Activated CD4-positive, alpha-beta T cell treated with anti-CD3 and anti-CD28 coated beads, Interleukin-2, amount 10 ng/mL, durations not matched to agents 7 days and 5 days (primary cell): ENCODE results near the gene SKIDA1. TPM values are rescaled to one million over a fixed set of nuclear protein-coding genes. Genes with fewer than 3 reads are reported as not detected.

Experiments
- CTCF ChIA-PET: fragments of 350-600 bp; sonication (Branson Sonifier 250); formaldehyde crosslinking; loops from one replicate; lab custom pipeline; 2021; ENCODE audit warnings: antibody characterized with exemption; lab: Charles Lee
- POLR2A ChIA-PET: fragments of 350-600 bp; sonication (Branson Sonifier 250); formaldehyde crosslinking; loops from one replicate; lab custom pipeline; 2021; ENCODE audit warnings: antibody characterized with exemption; lab: Charles Lee
- DNase-seq: peaks from one replicate; pipeline ENCODE4 v3.0.0-alpha.2; 2020
- H3K27ac Mint-ChIP-seq: one replicate; pipeline ENCODE4 v1.8.0; 2021; ENCODE audit warnings: mild to moderate bottlenecking, moderate library complexity, mixed read lengths
- H3K27me3 Mint-ChIP-seq: one replicate; pipeline ENCODE4 v1.8.0; 2021; ENCODE audit warnings: mixed read lengths
- H3K36me3 Mint-ChIP-seq: one replicate; pipeline ENCODE4 v1.8.0; 2021; ENCODE audit warnings: low read depth, mixed read lengths
- H3K4me1 Mint-ChIP-seq: one replicate; pipeline ENCODE4 v1.8.0; 2021; ENCODE audit warnings: mixed read lengths
- H3K4me3 Mint-ChIP-seq: one replicate; pipeline ENCODE4 v1.8.0; 2021; ENCODE audit warnings: mild to moderate bottlenecking, moderate library complexity, mixed read lengths
- H3K9me3 Mint-ChIP-seq: one replicate; pipeline ENCODE4 v1.8.0; 2021; ENCODE audit warnings: mixed read lengths
- total RNA-seq, 2 experiments: library from RNA; stranded (reverse); gene quantifications; one replicate each; pipeline ENCODE4 v1.2.3, GENCODE V29; 2021

SKIDA1 gene
- total RNA-seq, 2 experiments from 2014 or later, result 0.12 to 0.33 TPM

- DNase-seq, result no peak
- Mint-ChIP-seq H3K27me3 (peaks cover 60% of the 10 kb centered on the region), H3K9me3 (no peaks in the 10 kb centered on the region), H3K36me3 (no peaks in the 10 kb centered on the region), H3K27ac (peak overlapping the region; percentile 66), H3K4me3 (peak overlapping the region; percentile 65), H3K4me1 (peaks cover 22% of the 10 kb centered on the region)
- ChIA-PET POLR2A (no interaction called here), CTCF (no interaction called here)
Observed at GRCh38 chr10:21493784-21494183, 31.7 kb downstream of the SKIDA1 start.

- H3K36me3 Mint-ChIP-seq, result no peaks in the 10 kb centered on the region
- ChIA-PET CTCF (interaction anchor here (0.5 to 0.6 kb wide), 3 partner anchors 44 to 966 kb away, joined by 3 read pairs; no protein-coding TSS in a partner anchor), POLR2A (no interaction called here)
- H3K4me3 Mint-ChIP-seq, result no peak overlapping the region
- H3K4me1 Mint-ChIP-seq, result peaks cover 15% of the 10 kb centered on the region
- no peak for DNase-seq
- H3K9me3 Mint-ChIP-seq, result no peaks in the 10 kb centered on the region
- H3K27ac Mint-ChIP-seq, result no peak overlapping the region
- H3K27me3 Mint-ChIP-seq, result peaks cover 54% of the 10 kb centered on the region
Observed at GRCh38 chr10:21492421-21492820, 33.1 kb downstream of the SKIDA1 start.

GRCh38 chr10:21490711-21491105, 34.8 kb downstream of the SKIDA1 start:
- ChIA-PET POLR2A (no interaction called here), CTCF (no interaction called here)
- Mint-ChIP-seq H3K27me3 (peaks cover 50% of the 10 kb centered on the region), H3K9me3 (no peaks in the 10 kb centered on the region), H3K27ac (no peak overlapping the region), H3K4me3 (no peak overlapping the region), H3K4me1 (peaks cover 11% of the 10 kb centered on the region), H3K36me3 (no peaks in the 10 kb centered on the region)
- no peak for DNase-seq

- ChIA-PET CTCF (no interaction called here), POLR2A (no interaction called here)
- peaks cover 7% of the 10 kb centered on the region for H3K4me1 Mint-ChIP-seq
- no peak overlapping the region for H3K27ac Mint-ChIP-seq
- DNase-seq, result no peak
- no peak overlapping the region for H3K4me3 Mint-ChIP-seq
- H3K9me3 Mint-ChIP-seq, result no peaks in the 10 kb centered on the region
- no peaks in the 10 kb centered on the region for H3K36me3 Mint-ChIP-seq
- H3K27me3 Mint-ChIP-seq, result peaks cover 46% of the 10 kb centered on the region
Observed at GRCh38 chr10:21490028-21490710, 35.3 kb downstream of the SKIDA1 start.

- Mint-ChIP-seq H3K4me1 (peaks cover under 1% of the 10 kb centered on the region), H3K27me3 (peaks cover 39% of the 10 kb centered on the region), H3K9me3 (no peaks in the 10 kb centered on the region), H3K27ac (no peak overlapping the region), H3K36me3 (no peaks in the 10 kb centered on the region), H3K4me3 (no peak overlapping the region)
- no peak for DNase-seq
- CTCF ChIA-PET, result interaction anchor here (0.6 to 0.7 kb wide), 2 partner anchors 8 to 645 kb away, joined by 3 read pairs; no protein-coding TSS in a partner anchor
- POLR2A ChIA-PET, result no interaction called here
Observed at GRCh38 chr10:21488957-21489446, 36.5 kb downstream of the SKIDA1 start.

GRCh38 chr10:21488246-21488956, 37.1 kb downstream of the SKIDA1 start:
- DNase-seq, result no peak
- Mint-ChIP-seq H3K4me3 (no peak overlapping the region), H3K27me3 (peaks cover 33% of the 10 kb centered on the region), H3K36me3 (no peaks in the 10 kb centered on the region), H3K9me3 (no peaks in the 10 kb centered on the region), H3K27ac (no peak overlapping the region), H3K4me1 (no peaks in the 10 kb centered on the region)
- POLR2A ChIA-PET, result interaction anchor here (0.7 kb wide), 1 partner anchor 148 kb away, joined by 3 read pairs; no protein-coding TSS in a partner anchor
- CTCF ChIA-PET, result interaction anchor here (0.6 to 3.2 kb wide), 3 partner anchors 8 to 646 kb away, joined by 3 to 13 read pairs (median 3); no protein-coding TSS in a partner anchor

- POLR2A ChIA-PET, result interaction anchor here (0.7 kb wide), 1 partner anchor 149 kb away, joined by 3 read pairs; no protein-coding TSS in a partner anchor
- Mint-ChIP-seq H3K27me3 (peaks cover 26% of the 10 kb centered on the region), H3K9me3 (no peaks in the 10 kb centered on the region), H3K4me1 (no peaks in the 10 kb centered on the region), H3K4me3 (no peak overlapping the region), H3K27ac (no peak overlapping the region), H3K36me3 (no peaks in the 10 kb centered on the region)
- DNase-seq, result no peak
- CTCF ChIA-PET, result interaction anchor here (3.2 kb wide), 1 partner anchor 9 kb away, joined by 13 read pairs; no protein-coding TSS in a partner anchor
Observed at GRCh38 chr10:21487416-21488180, 37.9 kb downstream of the SKIDA1 start.

GRCh38 chr10:21482821-21483220, 42.7 kb downstream of the SKIDA1 start:
- Mint-ChIP-seq H3K9me3 (no peaks in the 10 kb centered on the region), H3K27me3 (peaks cover 4% of the 10 kb centered on the region), H3K27ac (no peak overlapping the region), H3K36me3 (no peaks in the 10 kb centered on the region), H3K4me1 (no peaks in the 10 kb centered on the region), H3K4me3 (no peak overlapping the region)
- no peak for DNase-seq
- ChIA-PET CTCF (no interaction called here), POLR2A (no interaction called here)

- Mint-ChIP-seq H3K4me1 (no peaks in the 10 kb centered on the region), H3K36me3 (no peaks in the 10 kb centered on the region), H3K27me3 (peaks cover 4% of the 10 kb centered on the region), H3K4me3 (no peak overlapping the region), H3K27ac (no peak overlapping the region), H3K9me3 (no peaks in the 10 kb centered on the region)
- ChIA-PET CTCF (interaction anchor here (1.8 kb wide), 1 partner anchor 15 kb away, joined by 5 read pairs; no protein-coding TSS in a partner anchor), POLR2A (no interaction called here)
- DNase-seq, result no peak
Observed at GRCh38 chr10:21481407-21481806, 44.1 kb downstream of the SKIDA1 start.

- no peaks in the 10 kb centered on the region for H3K36me3 Mint-ChIP-seq
- H3K27ac Mint-ChIP-seq, result no peak overlapping the region
- no peaks in the 10 kb centered on the region for H3K9me3 Mint-ChIP-seq
- ChIA-PET POLR2A (no interaction called here), CTCF (no interaction called here)
- DNase-seq, result no peak
- H3K27me3 Mint-ChIP-seq, result peaks cover 2% of the 10 kb centered on the region
- H3K4me1 Mint-ChIP-seq, result no peaks in the 10 kb centered on the region
- no peak overlapping the region for H3K4me3 Mint-ChIP-seq
Observed at GRCh38 chr10:21479570-21480315, 45.7 kb downstream of the SKIDA1 start.

GRCh38 chr10:21475393-21475792, 50.1 kb downstream of the SKIDA1 start:
- Mint-ChIP-seq H3K9me3 (no peaks in the 10 kb centered on the region), H3K4me1 (no peaks in the 10 kb centered on the region), H3K36me3 (no peaks in the 10 kb centered on the region), H3K27ac (no peak overlapping the region), H3K4me3 (no peak overlapping the region), H3K27me3 (no peaks in the 10 kb centered on the region)
- CTCF ChIA-PET, result interaction anchor here (1.1 kb wide), 1 partner anchor 10 kb away, joined by 3 read pairs; no protein-coding TSS in a partner anchor
- no peak for DNase-seq
- POLR2A ChIA-PET, result no interaction called here

GRCh38 chr10:21473541-21473940, 51.9 kb downstream of the SKIDA1 start:
- no peaks in the 10 kb centered on the region for H3K36me3 Mint-ChIP-seq
- no peaks in the 10 kb centered on the region for H3K4me1 Mint-ChIP-seq
- H3K27ac Mint-ChIP-seq, result no peak overlapping the region
- ChIA-PET CTCF (no interaction called here), POLR2A (no interaction called here)
- H3K27me3 Mint-ChIP-seq, result no peaks in the 10 kb centered on the region
- no peaks in the 10 kb centered on the region for H3K9me3 Mint-ChIP-seq
- no peak for DNase-seq
- H3K4me3 Mint-ChIP-seq, result no peak overlapping the region
